Testis (tissue), 2 donors: Measurements from ENCODE around the gene NMD3.

Experiments
- POLR2A ChIP-seq: fragments of 450-650 bp; IDR thresholded peaks from one replicate; pipeline ENCODE4 v1.6.1; 2017; ENCODE audit warnings: antibody characterized with exemption, mild to moderate bottlenecking, moderate library complexity
- TF ChIP-seq, protein P1 (sequence below), 3 experiments: fragments of 450-650 bp in 2 of 3; fragments of 200-600 bp in 1 of 3; sonication (generic) in 1 of 3; IDR thresholded peaks; one replicate each; pipeline ENCODE4 v1.5.1; 2016 to 2019; ENCODE audit warnings: antibody characterized with exemption in 3 of 3, mild to moderate bottlenecking in 2 of 3, moderate library complexity in 1 of 3

DNA sequence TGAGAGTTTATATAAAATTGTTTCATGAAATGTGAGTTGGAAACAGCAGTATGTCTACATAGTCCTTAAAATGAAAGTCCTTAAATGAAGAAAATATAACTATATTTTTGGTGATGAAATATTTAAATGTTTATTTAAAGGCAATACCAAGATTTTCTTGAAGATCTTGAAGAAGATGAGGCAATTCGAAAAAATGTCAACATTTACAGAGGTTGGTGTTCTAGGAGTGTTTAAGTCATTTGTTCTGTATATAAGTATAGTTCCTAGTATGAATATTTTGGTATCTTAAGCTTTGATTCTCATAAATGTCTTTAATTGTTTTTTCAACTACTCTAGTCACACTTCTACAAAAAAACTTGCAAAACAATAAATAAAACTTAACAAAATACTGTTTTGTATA lies 29.0 kb downstream of the NMD3 start:
- TF ChIP-seq, protein P1, sequence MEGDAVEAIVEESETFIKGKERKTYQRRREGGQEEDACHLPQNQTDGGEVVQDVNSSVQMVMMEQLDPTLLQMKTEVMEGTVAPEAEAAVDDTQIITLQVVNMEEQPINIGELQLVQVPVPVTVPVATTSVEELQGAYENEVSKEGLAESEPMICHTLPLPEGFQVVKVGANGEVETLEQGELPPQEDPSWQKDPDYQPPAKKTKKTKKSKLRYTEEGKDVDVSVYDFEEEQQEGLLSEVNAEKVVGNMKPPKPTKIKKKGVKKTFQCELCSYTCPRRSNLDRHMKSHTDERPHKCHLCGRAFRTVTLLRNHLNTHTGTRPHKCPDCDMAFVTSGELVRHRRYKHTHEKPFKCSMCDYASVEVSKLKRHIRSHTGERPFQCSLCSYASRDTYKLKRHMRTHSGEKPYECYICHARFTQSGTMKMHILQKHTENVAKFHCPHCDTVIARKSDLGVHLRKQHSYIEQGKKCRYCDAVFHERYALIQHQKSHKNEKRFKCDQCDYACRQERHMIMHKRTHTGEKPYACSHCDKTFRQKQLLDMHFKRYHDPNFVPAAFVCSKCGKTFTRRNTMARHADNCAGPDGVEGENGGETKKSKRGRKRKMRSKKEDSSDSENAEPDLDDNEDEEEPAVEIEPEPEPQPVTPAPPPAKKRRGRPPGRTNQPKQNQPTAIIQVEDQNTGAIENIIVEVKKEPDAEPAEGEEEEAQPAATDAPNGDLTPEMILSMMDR (IDR thresholded peaks at IDR 0.05), result no peak
- no peak for TF ChIP-seq POLR2A
